Panc1 (cell line): Measurements from ENCODE around the gene SIX3. TPM values are rescaled to one million over a fixed set of nuclear protein-coding genes. Genes with fewer than 3 reads are reported as not detected.

ENCODE experiments used
- ATAC-seq: fragments of 200-7000 bp; cut with Tn5 transposase; 2 replicates; pipeline ENCODE4 v1.9.1; 2020; ENCODE audit warnings: mild to moderate bottlenecking, moderate library complexity
- BruUV-seq: library from RNA; stranded (reverse); fragments of 400-500 nt; replicated peaks from 2 replicates; lab custom pipeline; 2021; lab: Mats Ljungman, UMichigan
- CTCF ChIA-PET: fragments of 300-600 bp; sonication (Branson Sonifier 250); formaldehyde crosslinking; loops from one replicate; lab custom pipeline; 2022; ENCODE audit warnings: antibody characterized with exemption; lab: Charles Lee
- POLR2A ChIA-PET: fragments of 300-600 bp; sonication (Branson Sonifier 250); formaldehyde crosslinking; loops from one replicate; lab custom pipeline; 2022; ENCODE audit warnings: antibody characterized with exemption; lab: Charles Lee
- DNase-seq: peaks from one replicate; pipeline ENCODE4 v3.0.0-alpha.2; 2010; ENCODE audit warnings: low read depth, low spot score
- H3K27ac ChIP-seq: 2 replicates; pipeline ENCODE4 v1.5.1; 2011; ENCODE audit warnings: mild to moderate bottlenecking, low read length, inconsistent platforms
- H3K27me3 ChIP-seq: fragments of 200-500 bp; sonication (Bioruptor generic); 2 replicates; pipeline ENCODE4 v1.6.0; 2014; ENCODE audit warnings: low read length, inconsistent platforms; ENCODE audit not compliant: control insufficient read depth, insufficient read depth
- H3K36me3 ChIP-seq: fragments of 200-500 bp; sonication (Bioruptor generic); 2 replicates; pipeline ENCODE4 v1.5.1; 2014; ENCODE audit warnings: inconsistent platforms, mild to moderate bottlenecking, low read length, moderate library complexity; ENCODE audit not compliant: control insufficient read depth, insufficient read depth
- H3K4me1 ChIP-seq: 2 replicates; pipeline ENCODE4 v1.5.1; 2011; ENCODE audit warnings: inconsistent platforms, mild to moderate bottlenecking, low read length, moderate library complexity; ENCODE audit not compliant: control insufficient read depth, insufficient read depth
- H3K4me3 ChIP-seq, 2 experiments: 2 replicates each; pipeline ENCODE4 v1.5.1; 2011 to 2012; ENCODE audit warnings: low read depth in 2 of 2, low read length in 2 of 2, mild to moderate bottlenecking in 2 of 2, inconsistent platforms in 1 of 2, moderate library complexity in 1 of 2
- H3K9me3 ChIP-seq: fragments of 200-500 bp; sonication (Bioruptor generic); 2 replicates; pipeline ENCODE4 v1.5.1; 2014; ENCODE audit warnings: low read depth, mild to moderate bottlenecking, inconsistent platforms, low read length, moderate library complexity; ENCODE audit not compliant: control insufficient read depth, insufficient read depth
- CTCF ChIP-seq: fragments of 450-650 bp; IDR thresholded peaks from 2 replicates; pipeline ENCODE4 v1.5.1; 2017; ENCODE audit warnings: mild to moderate bottlenecking
- POLR2AphosphoS5 ChIP-seq: IDR thresholded peaks from 2 replicates; pipeline ENCODE4 v1.6.1; 2012; ENCODE audit warnings: mild to moderate bottlenecking, low read depth, low read length, moderate library complexity
- REST ChIP-seq, 2 experiments: IDR thresholded peaks; 2 replicates each; pipeline ENCODE4 v1.6.1; 2011 to 2012; ENCODE audit warnings: low read depth in 2 of 2, control low read depth in 1 of 2, low read length in 1 of 2, mild to moderate bottlenecking in 1 of 2, moderate library complexity in 1 of 2; ENCODE audit not compliant: insufficient read depth in 1 of 2
- SIN3A ChIP-seq: IDR thresholded peaks from 2 replicates; pipeline ENCODE4 v1.6.1; 2012; ENCODE audit warnings: low read depth, mild to moderate bottlenecking, low read length, moderate library complexity, borderline replicate concordance; ENCODE audit not compliant: insufficient read depth
- TCF7L2 ChIP-seq: IDR thresholded peaks from 2 replicates; pipeline ENCODE4 v1.6.1; 2011; ENCODE audit warnings: mild to moderate bottlenecking, low read depth, low read length, inconsistent platforms
- in situ Hi-C: cut with HindIII; loops from 2 replicates; pipeline ENCODE4 v1.10.0; 2016; ENCODE audit warnings: low sequenced_read_pairs, low pct_unique_long_range_greater_than_20kb
- intact Hi-C: fragments of 100-400 bp; cut with micrococcal nuclease; formaldehyde crosslinking; loops from one replicate; pipeline ENCODE4 v1.10.0; 2022; ENCODE audit not compliant: unreplicated experiment
- total RNA-seq: library from RNA; stranded (reverse); gene quantifications from one replicate; pipeline ENCODE4 v1.2.1, GENCODE V29; 2021; ENCODE audit not compliant: unreplicated experiment

The SIX3 gene
- total RNA-seq, 1 experiment from 2014 or later: 0.21 TPM

- no TSS peak for BruUV-seq
- Histone ChIP-seq H3K27ac (no peak overlapping the region), H3K4me3 (peak overlapping the region; percentile 14 to 50), H3K36me3 (no peaks in the 10 kb centered on the region), H3K9me3 (no peaks in the 10 kb centered on the region), H3K27me3 (peaks cover 5% of the 10 kb centered on the region), H3K4me1 (peaks cover 5% of the 10 kb centered on the region; the same call in 1 of the 2 replicates)
- peak; percentile 54; the same call in 1 of the 2 replicates for ATAC-seq
- TF ChIP-seq CTCF: no peak
- no peak for TF ChIP-seq REST (IDR thresholded peaks at IDR 0.05; ENCODE audit: insufficient read depth in 1 of 2, low read depth in 2 of 2, low read length in 1 of 2)
- TF ChIP-seq SIN3A: no peak
- no peak for TF ChIP-seq POLR2AphosphoS5
- no peak for TF ChIP-seq TCF7L2
- DNase-seq: no peak
- POLR2A ChIA-PET: interaction anchor here (1.0 kb wide), 1 partner anchor 637 kb away, joined by 4 read pairs; no protein-coding TSS in a partner anchor
- in situ Hi-C loops: no loop called here
- intact Hi-C loops: no loop called here
- CTCF ChIA-PET: no interaction called here
Observed at GRCh38 chr2:44972771-44973535, 31.5 kb downstream of the SIX3 start.

- peaks cover 5% of the 10 kb centered on the region; the same call in 1 of the 2 replicates for H3K4me1 ChIP-seq
- no TSS peak for BruUV-seq
- in situ Hi-C loops (no loop called here), intact Hi-C loops (no loop called here)
- no peaks in the 10 kb centered on the region for H3K9me3 ChIP-seq
- TF ChIP-seq SIN3A (no peak), CTCF (peak; percentile 76)
- POLR2A ChIA-PET: no interaction called here
- CTCF ChIA-PET: interaction anchor here (0.5 to 0.7 kb wide), 2 partner anchors 12 to 935 kb away, joined by 6 to 10 read pairs; no protein-coding TSS in a partner anchor
- DNase-seq (no peak), ATAC-seq (peak; percentile 67; the same call in 1 of the 2 replicates)
- peaks cover 5% of the 10 kb centered on the region for H3K27me3 ChIP-seq
- no peaks in the 10 kb centered on the region for H3K36me3 ChIP-seq
- no peak overlapping the region for H3K4me3 ChIP-seq
- H3K27ac ChIP-seq: no peak overlapping the region
Observed at GRCh38 chr2:44974064-44974715, 32.7 kb downstream of the SIX3 start.
